GM21825 (cell line): ENCODE measurements around the gene TMOD2.

Experiments used
- ATAC-seq: cut with Tn5 transposase; IDR thresholded peaks from one replicate; pipeline ENCODE4 v1.9.1; 2021; ENCODE audit warnings: mild to moderate bottlenecking, moderate library complexity; ENCODE audit not compliant: unreplicated experiment

Gene TMOD2

DNA sequence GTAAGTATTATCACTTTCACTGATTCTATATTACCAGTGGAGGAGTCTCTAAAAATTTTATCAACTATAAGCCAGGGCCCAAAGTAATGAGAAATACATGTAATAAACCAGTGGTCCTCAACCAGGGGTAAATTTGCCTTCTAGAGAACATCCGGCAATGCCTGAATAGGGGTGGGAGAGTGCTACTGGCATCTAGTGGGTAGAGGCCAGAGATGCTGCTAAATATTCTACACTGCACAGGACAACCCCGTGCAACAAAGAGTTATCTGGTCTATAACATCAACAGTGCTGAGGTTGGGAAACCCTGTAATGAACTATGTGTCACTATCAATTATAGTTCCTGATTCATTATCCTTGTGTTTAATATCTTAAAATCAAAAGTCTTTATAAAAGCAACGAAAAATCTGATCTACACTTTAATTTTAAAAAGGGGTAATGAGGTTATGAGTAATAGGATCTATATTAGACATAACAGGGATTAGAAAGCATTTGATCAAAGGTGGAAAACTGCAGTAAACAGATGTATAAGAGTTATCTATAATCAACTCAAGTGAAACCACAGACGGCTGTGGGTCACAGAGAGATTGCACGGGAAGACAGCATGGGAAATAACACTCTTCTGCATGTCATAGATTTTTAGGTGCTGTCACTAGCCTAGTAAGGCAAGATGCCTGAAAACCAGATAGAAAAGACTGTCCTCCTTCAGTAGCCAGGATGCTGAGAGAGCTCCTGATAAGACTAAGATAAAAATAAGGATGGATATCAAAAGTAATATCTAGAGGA lies 16.0 kb upstream of the TMOD2 start:
- ATAC-seq = no peak

- ATAC-seq = peak; percentile 19
These were observed 15.3 kb upstream of the TMOD2 start for GRCh38 chr15:51736069-51736468.

- peak; percentile 24 for ATAC-seq
These were observed 14.5 kb upstream of the TMOD2 start for GRCh38 chr15:51736751-51737521.

DNA sequence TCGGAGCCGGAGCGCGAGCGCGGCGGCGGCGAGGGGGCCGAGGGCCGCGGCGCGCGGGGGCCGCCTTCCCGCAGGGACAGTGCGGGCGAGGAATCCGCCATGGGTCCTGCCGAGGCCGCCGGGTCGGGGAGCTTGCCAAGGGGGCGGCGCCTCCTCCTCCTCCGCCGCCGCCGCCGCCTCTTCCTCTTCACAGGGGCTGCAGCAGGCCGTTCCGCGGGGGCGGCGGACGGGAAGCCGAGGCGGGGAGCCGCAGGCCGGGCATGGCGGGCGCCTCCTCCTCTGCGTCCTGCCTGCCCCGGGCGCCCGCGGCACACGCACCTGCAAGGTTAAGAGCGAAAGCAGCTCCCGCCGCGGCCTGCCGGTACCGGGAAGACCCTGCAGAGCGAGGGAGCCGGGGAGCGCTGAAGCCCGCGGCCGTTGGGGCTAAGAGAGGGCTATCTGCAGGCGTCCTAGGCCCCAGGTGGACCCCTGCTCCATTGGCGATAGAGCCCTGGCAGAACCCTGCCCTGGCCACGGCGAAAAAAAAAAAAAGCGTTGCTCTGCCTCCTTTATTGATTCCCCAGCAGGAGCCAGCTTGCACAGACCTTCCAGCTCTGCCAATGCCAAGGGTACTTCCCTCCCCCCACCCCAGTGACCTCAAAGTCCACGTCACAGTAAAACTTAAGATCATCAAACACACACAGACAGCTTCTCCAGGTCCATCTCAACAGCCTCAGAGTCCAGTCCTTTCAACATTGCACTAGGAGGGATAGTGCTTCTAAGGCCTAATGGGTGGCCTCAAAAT lies 13.7 kb upstream of the TMOD2 start, which contains the start of gene LYSMD2:
LYSMD2 (minus strand) TSS at position 134 of the 784 bp plus-strand sequence; CDS start at position 101, 33 bp downstream.
- ATAC-seq = peak; percentile 38

DNA sequence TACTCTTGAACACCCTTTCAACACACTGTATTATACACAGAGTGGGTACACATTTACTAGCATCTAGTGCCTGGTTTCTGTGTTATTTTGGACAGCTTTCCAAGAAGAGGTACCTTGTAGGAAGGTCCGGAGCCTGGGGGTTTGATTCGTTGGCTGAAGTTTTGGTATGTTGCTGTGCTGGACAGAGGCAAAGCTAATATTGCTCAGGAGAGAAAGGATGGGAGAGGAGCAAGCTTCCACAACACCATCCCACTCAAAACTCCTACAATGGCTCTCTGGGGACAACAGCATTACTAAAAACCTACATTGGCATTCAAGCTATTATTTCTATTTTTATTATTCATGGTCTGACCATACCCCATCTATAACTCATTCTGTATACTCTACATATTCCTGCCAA lies 12.8 kb upstream of the TMOD2 start:
- ATAC-seq = no peak

DNA sequence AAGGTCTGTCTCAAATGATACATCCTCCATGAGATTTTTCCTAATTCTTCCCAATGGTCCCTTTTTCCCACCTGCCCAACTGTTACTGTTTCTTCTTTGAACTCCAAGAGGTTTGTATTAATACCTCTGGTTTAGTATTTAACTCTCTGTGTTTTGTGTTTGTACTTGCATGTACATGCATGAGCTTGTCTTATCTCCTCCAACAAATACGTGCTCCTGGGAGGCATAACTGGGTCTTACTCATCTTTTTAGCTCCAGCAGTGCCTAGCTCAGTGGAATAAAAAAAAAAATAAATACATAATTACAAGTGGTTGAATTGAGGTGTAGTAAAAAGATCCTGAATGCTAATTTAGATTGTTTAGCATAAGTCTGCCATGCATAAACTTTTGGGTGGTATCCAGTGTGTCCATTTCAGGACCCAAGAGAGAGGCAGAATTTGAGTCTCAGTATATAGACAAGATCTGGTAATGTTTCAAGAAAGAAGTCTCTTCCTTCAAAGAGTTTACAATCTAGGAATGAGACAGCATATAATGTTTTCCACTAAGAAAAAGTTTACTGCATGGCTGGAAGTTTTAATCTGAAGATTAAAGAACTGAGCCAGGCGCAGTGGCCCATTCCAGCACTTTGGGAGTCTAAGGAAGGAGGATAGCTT lies 12.2 kb upstream of the TMOD2 start:
- no peak for ATAC-seq

- no peak for ATAC-seq
These were observed 2.1 kb upstream of the TMOD2 start for GRCh38 chr15:51749307-51749706.

GRCh38 chr15:51750186-51750585 lies 1.2 kb upstream of the TMOD2 start:
- ATAC-seq = no peak

- ATAC-seq = peak; percentile 33
These were observed 593 bp downstream of the TMOD2 start for GRCh38 chr15:51751697-51752683.

GRCh38 chr15:51752888-51753287 lies 1.5 kb downstream of the TMOD2 start:
- ATAC-seq = no peak

DNA sequence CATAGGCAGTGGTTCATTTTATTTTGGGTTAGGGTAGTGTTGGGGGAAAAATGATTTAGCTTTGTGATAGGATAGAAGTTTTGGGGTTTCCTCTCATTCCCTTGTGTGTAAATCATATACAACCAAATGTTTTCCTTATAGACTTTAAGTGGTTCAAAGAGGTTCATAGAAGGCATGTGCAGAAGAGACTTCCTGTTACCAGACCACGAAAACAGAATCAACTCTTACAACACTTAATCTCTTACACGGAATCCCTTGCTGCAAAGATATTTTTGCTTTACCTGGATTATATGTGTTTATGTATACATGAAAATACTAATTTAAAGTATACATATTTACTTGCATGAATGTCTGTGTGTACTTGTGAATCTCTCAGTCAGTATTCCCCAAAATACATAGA lies 2.9 kb downstream of the TMOD2 start:
- no peak for ATAC-seq

GRCh38 chr15:51755790-51756189 lies 4.4 kb downstream of the TMOD2 start:
- no peak for ATAC-seq

DNA sequence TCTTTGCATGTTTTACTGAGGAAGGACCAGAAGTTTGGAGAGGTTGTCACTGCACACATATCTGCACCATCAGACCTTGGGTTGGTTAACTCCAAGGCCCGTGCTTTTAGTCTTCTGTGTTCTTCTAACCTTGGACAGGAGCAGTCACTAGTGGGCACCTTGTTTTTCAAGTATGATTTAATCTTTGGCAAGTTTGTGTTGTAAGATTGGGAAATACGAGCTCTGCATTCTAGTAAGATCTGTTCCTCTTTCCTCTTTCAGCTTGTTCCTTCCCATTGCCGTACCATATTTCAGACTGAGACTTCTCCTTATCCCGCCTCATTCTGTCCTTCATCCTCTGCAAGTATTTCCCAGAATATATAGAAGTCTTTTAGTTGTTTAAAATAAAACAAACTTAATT lies 5.1 kb downstream of the TMOD2 start:
- ATAC-seq = no peak

GRCh38 chr15:51757450-51757849 lies 6.1 kb downstream of the TMOD2 start:
- ATAC-seq = no peak

- ATAC-seq = no peak
These were observed 7.2 kb downstream of the TMOD2 start for GRCh38 chr15:51758645-51759044.

- no peak for ATAC-seq
These were observed 8.2 kb downstream of the TMOD2 start for GRCh38 chr15:51759557-51760070.

DNA sequence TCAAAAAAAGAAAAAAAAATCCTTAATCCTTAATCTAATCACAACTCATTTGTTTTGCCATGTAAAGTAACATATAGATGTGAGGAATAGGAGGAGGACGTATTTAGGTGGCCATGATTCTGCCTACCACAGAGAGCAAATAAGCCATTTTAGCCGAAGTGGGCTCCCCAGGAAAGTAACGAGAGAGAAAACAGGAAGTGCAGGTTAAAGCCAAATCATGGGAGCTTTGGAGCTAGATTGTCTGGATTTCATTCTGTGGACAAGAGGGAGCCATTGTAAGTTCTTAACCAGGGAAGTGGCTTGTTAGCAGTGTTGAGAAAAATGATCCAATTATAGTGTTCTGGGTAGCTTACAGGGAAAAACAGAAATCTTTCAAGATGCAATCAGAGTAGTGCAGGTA lies 9.4 kb downstream of the TMOD2 start:
- ATAC-seq = no peak

DNA sequence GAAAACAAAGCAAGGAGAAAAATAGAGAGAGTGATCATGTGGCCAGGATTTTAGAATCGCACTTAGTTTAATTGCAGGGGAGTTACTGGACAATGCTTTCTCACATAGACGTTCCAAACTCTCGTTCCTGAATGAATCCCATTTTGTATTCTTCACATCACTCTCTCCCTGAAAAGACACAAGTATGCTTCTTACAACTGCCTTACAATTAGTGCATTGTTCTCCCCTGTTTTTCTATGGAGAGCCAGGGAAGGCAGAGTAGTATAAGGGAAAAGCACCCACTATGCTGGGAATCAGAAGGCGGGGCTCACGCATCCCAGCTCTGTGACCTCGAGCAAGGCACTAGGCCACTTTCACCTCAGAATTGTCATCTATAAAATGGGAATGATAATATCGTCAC lies 14.4 kb downstream of the TMOD2 start:
- ATAC-seq = no peak

- ATAC-seq = no peak
These were observed 14.9 kb downstream of the TMOD2 start for GRCh38 chr15:51766341-51766740.
